H1 (cell line): ENCODE results near the gene GRXCR2. TPM values are rescaled to one million over a fixed set of nuclear protein-coding genes. Genes with fewer than 3 reads are reported as not detected.

Experiments used
- CTCF ChIA-PET: fragments of 300-600 bp; sonication (Branson Sonifier 250); formaldehyde crosslinking; loops from one replicate; lab custom pipeline; 2021; ENCODE audit not compliant: partially characterized antibody; lab: Charles Lee
- POLR2A ChIA-PET: fragments of 300-600 bp; sonication (Branson Sonifier 250); formaldehyde crosslinking; loops from one replicate; lab custom pipeline; 2021; ENCODE audit warnings: inconsistent platforms; ENCODE audit not compliant: partially characterized antibody; lab: Charles Lee
- DNase-seq, 2 experiments: peaks; one replicate each; pipeline versions ENCODE4 v3.0.0 to v3.0.0-alpha.2; 2010 to 2022; ENCODE audit warnings: low spot score in 2 of 2, low read depth in 1 of 2, mixed read lengths in 1 of 2
- FAIRE-seq: peaks from 2 replicates; lab custom pipeline; 2011; peaks lifted over from hg19 to GRCh38; lab: Jason Lieb, UNC
- H2AFZ ChIP-seq: 2 replicates; pipeline ENCODE4 v1.8.1; 2012; ENCODE audit warnings: low read length, inconsistent platforms
- H2AK5ac ChIP-seq: 2 replicates; pipeline ENCODE4 v1.6.1; 2013; ENCODE audit warnings: low read depth, low read length
- H2BK120ac ChIP-seq: replicated peaks from 2 replicates; pipeline ENCODE3; 2013; ENCODE audit warnings: low read depth, low read length, inconsistent platforms
- H2BK12ac ChIP-seq: 2 replicates; pipeline ENCODE4 v1.6.1; 2013; ENCODE audit warnings: low read depth, low read length
- H2BK15ac ChIP-seq: 2 replicates; pipeline ENCODE4 v1.6.1; 2013; ENCODE audit warnings: low read length
- H2BK20ac ChIP-seq: 2 replicates; pipeline ENCODE4 v1.6.1; 2013; ENCODE audit warnings: low read length
- H2BK5ac ChIP-seq: 2 replicates; pipeline ENCODE4 v1.6.1; 2013; ENCODE audit warnings: low read depth, low read length
- H3K14ac ChIP-seq: 2 replicates; pipeline ENCODE4 v1.6.1; 2013; ENCODE audit warnings: inconsistent platforms; ENCODE audit not compliant: insufficient read length
- H3K18ac ChIP-seq: 2 replicates; pipeline ENCODE4 v1.6.1; 2013; ENCODE audit warnings: low read length; ENCODE audit errors: extremely low read depth
- H3K23ac ChIP-seq: 2 replicates; pipeline ENCODE4 v1.6.1; 2013; ENCODE audit warnings: inconsistent platforms; ENCODE audit not compliant: insufficient read length
- H3K23me2 ChIP-seq: 2 replicates; pipeline ENCODE4 v1.6.1; 2013; ENCODE audit warnings: low read depth, low read length
- H3K27ac ChIP-seq: 2 replicates; pipeline ENCODE4 v1.6.1; 2011; ENCODE audit warnings: low read depth, low read length, inconsistent platforms
- H3K27me3 ChIP-seq, 4 experiments: replicated peaks in 1 of 4; 1 replicate in 1 of 4; 2 replicates in 3 of 4; pipeline versions ENCODE4 v1.6.1 to v1.8.1; 2011 to 2013; ENCODE audit warnings: low read length in 3 of 4, mild to moderate bottlenecking in 3 of 4, inconsistent platforms in 2 of 4, mixed read lengths in 2 of 4, moderate library complexity in 1 of 4; ENCODE audit not compliant: control insufficient read depth in 3 of 4, insufficient read depth in 3 of 4; ENCODE audit errors: extremely low read depth in 1 of 4
- H3K36me3 ChIP-seq, 4 experiments: 2 replicates each; pipeline versions ENCODE4 v1.6.1 to v1.8.1; 2011 to 2013; ENCODE audit warnings: mild to moderate bottlenecking in 4 of 4, low read length in 3 of 4, moderate library complexity in 2 of 4, control low read depth in 1 of 4, inconsistent platforms in 1 of 4; ENCODE audit not compliant: insufficient read depth in 4 of 4, control insufficient read depth in 2 of 4
- H3K4ac ChIP-seq: replicated peaks from 2 replicates; pipeline ENCODE3; 2013; ENCODE audit warnings: low read length, low read depth, mixed read lengths, inconsistent platforms; ENCODE audit not compliant: insufficient read length
- H3K4me1 ChIP-seq, 4 experiments: replicated peaks in 1 of 4; 1 replicate in 1 of 4; 2 replicates in 3 of 4; pipeline versions ENCODE4 v1.6.1 to v1.8.1; 2011 to 2013; ENCODE audit warnings: low read length in 3 of 4, inconsistent platforms in 2 of 4, mixed read lengths in 1 of 4; ENCODE audit not compliant: insufficient read depth in 4 of 4, control insufficient read depth in 3 of 4
- H3K4me2 ChIP-seq, 2 experiments: 2 replicates each; pipeline versions ENCODE4 v1.6.1 to v1.8.1; 2011 to 2013; ENCODE audit warnings: low read depth in 2 of 2, low read length in 2 of 2, control low read depth in 1 of 2, inconsistent platforms in 1 of 2, mild to moderate bottlenecking in 1 of 2; ENCODE audit not compliant: insufficient read depth in 1 of 2
- H3K4me3 ChIP-seq, 4 experiments: fragments of 200-600, 300-600 bp in 1 of 4; sonication (generic), shearing (Covaris generic), sonication (Bioruptor Twin) in 1 of 4; 2 replicates each; pipeline versions ENCODE4 v1.5.1 to v1.8.1; 2011 to 2016; ENCODE audit warnings: low read length in 4 of 4, low read depth in 3 of 4, control low read depth in 2 of 4, inconsistent platforms in 2 of 4, mild to moderate bottlenecking in 2 of 4, mixed read lengths in 1 of 4, moderate library complexity in 1 of 4; ENCODE audit not compliant: insufficient read depth in 2 of 4; ENCODE audit errors: extremely low read depth in 1 of 4
- H3K56ac ChIP-seq: replicated peaks from 2 replicates; pipeline ENCODE3; 2013; ENCODE audit warnings: low read depth, mild to moderate bottlenecking, mixed read lengths, low read length, inconsistent platforms; ENCODE audit not compliant: insufficient read length
- H3K79me1 ChIP-seq: 2 replicates; pipeline ENCODE4 v1.6.1; 2013; ENCODE audit warnings: low read depth, low read length, control low read depth
- H3K79me2 ChIP-seq, 2 experiments: 2 replicates each; pipeline versions ENCODE4 v1.6.1 to v1.8.1; 2012 to 2013; ENCODE audit warnings: low read length in 2 of 2, mild to moderate bottlenecking in 2 of 2, inconsistent platforms in 1 of 2; ENCODE audit not compliant: insufficient read depth in 2 of 2, control insufficient read depth in 1 of 2
- H3K9ac ChIP-seq, 4 experiments: replicated peaks in 1 of 4; 1 replicate in 1 of 4; 2 replicates in 3 of 4; pipeline versions ENCODE4 v1.6.1 to v1.8.1; 2011 to 2013; ENCODE audit warnings: low read depth in 3 of 4, low read length in 3 of 4, control low read depth in 2 of 4, mild to moderate bottlenecking in 2 of 4, moderate library complexity in 2 of 4, inconsistent platforms in 1 of 4; ENCODE audit errors: extremely low read depth in 1 of 4
- H3K9me3 ChIP-seq, 2 experiments: 2 replicates each; pipeline versions ENCODE4 v1.6.1 to v1.8.1; 2012 to 2013; ENCODE audit warnings: mild to moderate bottlenecking in 2 of 2, moderate library complexity in 2 of 2, control low read depth in 1 of 2, inconsistent platforms in 1 of 2, low read depth in 1 of 2, low read length in 1 of 2, mixed read lengths in 1 of 2; ENCODE audit not compliant: insufficient read depth in 2 of 2
- H4K20me1 ChIP-seq, 2 experiments: replicated peaks in 1 of 2; 2 replicates each; pipeline versions ENCODE3 to v1.8.1; 2011 to 2013; ENCODE audit warnings: inconsistent platforms in 2 of 2, low read length in 2 of 2, mild to moderate bottlenecking in 1 of 2; ENCODE audit not compliant: insufficient read depth in 2 of 2, control insufficient read depth in 1 of 2
- H4K5ac ChIP-seq: 2 replicates; pipeline ENCODE4 v1.6.1; 2013; ENCODE audit warnings: low read length, low read depth, mixed read lengths, inconsistent platforms; ENCODE audit not compliant: insufficient read length
- H4K8ac ChIP-seq: 2 replicates; pipeline ENCODE4 v1.8.0; 2013; ENCODE audit warnings: mild to moderate bottlenecking, moderate library complexity, low read length, inconsistent platforms; ENCODE audit not compliant: insufficient read depth; ENCODE audit errors: extremely low read depth
- H4K91ac ChIP-seq: replicated peaks from 2 replicates; pipeline ENCODE3; 2013; ENCODE audit warnings: low read length, mixed read lengths, inconsistent platforms; ENCODE audit not compliant: insufficient read length
- WGBS, 2 experiments: shearing (Covaris generic) in 1 of 2; methylation state at CpG; one replicate each; pipeline versions ENCODE4 v1.1.6 to v1.1.7; 2013 to 2015; ENCODE audit warnings: low lambda C conversion rate in 2 of 2, mixed read lengths in 2 of 2, inconsistent platforms in 1 of 2, low coverage in 1 of 2, missing lambda C conversion rate in 1 of 2; ENCODE audit not compliant: insufficient replicate concordance in 2 of 2, insufficient coverage in 1 of 2, insufficient read length in 1 of 2; ENCODE audit errors: extremely low coverage in 1 of 2, missing lambda C conversion rate in 1 of 2; 5-methylcytosine and 5-hydroxymethylcytosine counted together
- polyA plus RNA-seq, 7 experiments: library from polyadenylated mRNA; depleted of rRNA in 3 of 7; stranded (reverse) in 5 of 7; unstranded in 2 of 7; fragments of >200 nt in 5 of 7; fragments of 200-250 nt in 2 of 7; gene quantifications; 1 replicate in 5 of 7; 2 replicates in 1 of 7; 4 replicates in 1 of 7; pipeline versions ENCODE4 v1.2.1 to v1.2.3, GENCODE V29; 2011 to 2013; ENCODE audit warnings: missing spikeins in 2 of 7, mixed read lengths in 2 of 7
- total RNA-seq: library from RNA; stranded (reverse); fragmentation: NEBNext Ultra II Directional; extraction: Animal tissue kit (Norgen Biotek cat#: 25700); gene quantifications from 2 replicates; pipeline ENCODE4 v1.2.1, GENCODE V29; 2021

The GRXCR2 gene
- total and polyA plus RNA-seq, 2 of the 8 experiments (the other 6 are each of a cell fraction or from before 2014, with no cell fraction given): not detected

GRCh38 chr5:145824040-145824439 lies 48.8 kb downstream of the GRXCR2 start:
- Histone ChIP-seq H3K79me1 (no peaks in the 10 kb centered on the region), H3K23me2 (no peaks in the 10 kb centered on the region; the same call in 1 of the 2 replicates), H4K8ac (peak overlapping the region; percentile 70; the same call in 1 of the 2 replicates), H2AK5ac (no peak overlapping the region), H3K14ac (no peak overlapping the region), H3K79me2 (no peaks in the 10 kb centered on the region), H2BK12ac (no peak overlapping the region), H3K36me3 (no peaks in the 10 kb centered on the region), H2BK20ac (no peak overlapping the region), H2BK120ac (no peak overlapping the region), H4K5ac (no peak overlapping the region), H2BK15ac (no peak overlapping the region), H3K56ac (no peak overlapping the region), H3K18ac (no peak overlapping the region), H3K9me3 (no peaks in the 10 kb centered on the region), H3K23ac (no peak overlapping the region), H3K4me1 (no peaks in the 10 kb centered on the region), H4K20me1 (no peaks in the 10 kb centered on the region), H2AFZ (no peak overlapping the region), H3K4me3 (no peak overlapping the region), H3K4me2 (no peak overlapping the region), H3K9ac (no peak overlapping the region), H2BK5ac (no peak overlapping the region), H4K91ac (no peak overlapping the region), H3K27ac (no peak overlapping the region), H3K27me3 (no peaks in the 10 kb centered on the region; a peak in 1 of 7 replicates), H3K4ac (no peak overlapping the region)
- no peak for DNase-seq
- ChIA-PET POLR2A (no interaction called here), CTCF (interaction anchor here (0.6 to 8.3 kb wide), 11 partner anchors 11 to 227 kb away, joined by 3 to 72 read pairs (median 5); partner anchors contain the start of gene PRELID2)
- 78% methylated on average over 2 of the region's 4 CpGs; no CpG with 5 or more reads in 1 of the 2 experiments for WGBS, 2 experiments
- FAIRE-seq: no peak
